HFF-Myc (cell line): ENCODE measurements around the gene PPFIA4.

ENCODE experiments used
- DNase-seq: peaks from one replicate; pipeline ENCODE4 v3.0.0-alpha.2; 2011; ENCODE audit warnings: low read depth; ENCODE audit errors: extremely low read depth
- H3K4me3 ChIP-seq: replicated peaks from 2 replicates; pipeline ENCODE4 v1.5.1; 2011; ENCODE audit warnings: low read depth, mild to moderate bottlenecking, control low read depth, low read length
- CTCF ChIP-seq: IDR thresholded peaks from 2 replicates; pipeline ENCODE4 v1.5.1; 2012; ENCODE audit warnings: mild to moderate bottlenecking, low read depth, low read length, control low read depth; ENCODE audit errors: missing control alignments

Gene PPFIA4

DNA sequence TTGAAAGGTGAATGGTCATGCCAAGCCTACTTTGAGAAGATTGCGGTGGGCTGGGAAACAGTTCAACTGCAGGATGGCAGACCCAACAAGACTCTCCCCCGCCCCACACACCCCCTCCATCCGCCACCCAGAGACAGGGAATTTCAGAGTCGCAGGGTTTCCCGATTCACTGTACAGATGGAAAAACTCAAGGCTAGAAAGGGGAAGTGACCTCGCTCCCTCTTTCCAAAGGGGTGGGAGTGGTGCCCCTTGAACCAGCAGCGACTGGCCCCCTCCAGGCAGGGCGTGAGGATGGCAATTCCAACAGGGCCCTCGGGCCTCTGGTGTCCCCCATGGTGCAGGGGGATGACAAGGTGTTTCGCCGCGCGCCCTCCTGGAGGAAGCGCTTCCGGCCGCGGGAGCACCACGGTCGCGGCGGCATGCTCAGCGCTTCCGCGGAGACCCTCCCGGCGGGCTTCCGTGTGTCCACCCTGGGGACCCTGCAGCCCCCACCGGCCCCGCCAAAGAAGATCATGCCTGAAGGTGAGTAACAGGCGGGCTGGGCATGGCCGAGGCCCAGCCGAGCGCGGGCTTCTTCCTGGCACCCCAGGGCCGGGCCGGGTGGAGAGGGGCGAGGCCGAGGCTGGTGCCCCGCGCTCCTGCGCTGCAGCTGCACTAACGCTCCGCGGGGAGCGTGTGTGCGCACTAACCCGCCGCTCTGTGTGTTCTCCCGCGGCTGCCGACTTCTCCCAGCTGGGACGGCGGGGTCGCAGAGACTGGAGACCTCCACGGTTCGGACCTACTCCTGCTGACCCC is 49.1 kb downstream of the PPFIA4 start:
- no peak for DNase-seq
- TF ChIP-seq CTCF = no peak
- no peak overlapping the region for H3K4me3 ChIP-seq

GRCh38 chr1:203076031-203076511 is 49.8 kb downstream of the PPFIA4 start:
- DNase-seq = no peak
- H3K4me3 ChIP-seq = no peak overlapping the region
- no peak for TF ChIP-seq CTCF

DNA sequence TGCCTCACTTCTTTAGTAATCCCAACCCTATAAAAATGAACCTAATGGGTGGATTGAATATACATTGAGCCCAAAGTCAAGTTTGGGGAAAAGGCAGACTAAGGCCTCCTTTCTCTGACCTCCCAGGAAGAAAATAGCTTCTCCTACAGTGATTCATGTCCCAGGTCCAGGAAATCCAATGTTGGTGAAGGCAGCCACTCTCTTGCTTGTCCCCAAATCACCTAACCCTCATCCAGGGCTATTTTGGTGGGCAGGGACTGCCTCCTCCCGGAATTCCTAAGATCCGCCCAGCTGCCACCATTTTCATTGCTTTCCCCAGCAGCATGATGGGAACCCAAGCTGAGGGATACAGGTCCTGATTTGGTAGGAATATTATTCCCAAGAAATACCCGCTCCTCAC is 51.1 kb downstream of the PPFIA4 start:
- no peak for DNase-seq
- H3K4me3 ChIP-seq = no peak overlapping the region
- no peak for TF ChIP-seq CTCF

DNA sequence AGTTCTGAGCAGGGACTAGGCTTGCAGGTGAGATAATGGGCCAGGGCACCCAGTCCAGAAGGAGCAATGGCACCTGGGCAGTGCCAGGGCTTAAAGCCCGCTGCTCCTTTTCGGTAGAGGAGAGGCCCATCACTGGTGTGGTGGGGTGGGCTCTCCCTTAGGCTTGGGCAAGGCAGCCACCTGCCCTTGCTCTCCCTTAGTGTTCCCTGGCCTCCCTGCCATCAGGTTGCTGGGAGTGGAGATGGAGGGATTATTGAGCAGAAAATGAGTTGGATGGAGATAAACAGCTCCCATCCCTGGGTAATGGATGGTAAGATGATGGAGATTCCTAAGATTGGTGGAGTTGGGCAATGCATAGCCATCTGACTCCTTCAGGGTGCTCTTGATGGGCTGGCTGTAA is 51.7 kb downstream of the PPFIA4 start:
- H3K4me3 ChIP-seq = no peak overlapping the region
- DNase-seq = no peak
- TF ChIP-seq CTCF = no peak

DNA sequence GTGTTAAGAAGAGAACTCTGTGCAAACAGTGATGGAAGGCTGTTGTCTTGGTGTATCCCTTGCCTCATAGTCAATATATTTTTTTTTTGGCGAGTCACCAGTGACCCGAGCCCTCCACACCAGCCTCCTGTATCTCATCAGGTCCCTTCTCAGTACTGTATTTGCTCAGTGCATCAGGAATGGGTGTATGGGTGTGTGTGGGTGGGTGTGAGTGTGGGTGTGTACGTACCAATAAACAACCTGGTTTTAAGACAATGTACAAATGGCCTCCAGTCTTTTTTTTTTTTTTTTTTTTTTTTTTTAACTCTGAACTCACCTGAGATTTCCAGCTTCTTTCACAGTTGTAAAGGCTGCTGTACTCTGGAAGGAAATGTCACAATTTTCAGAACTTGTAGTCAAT is 52.2 kb downstream of the PPFIA4 start:
- DNase-seq = no peak
- no peak for TF ChIP-seq CTCF
- H3K4me3 ChIP-seq = no peak overlapping the region

GRCh38 chr1:203080456-203080855 is 54.2 kb downstream of the PPFIA4 start:
- no peak for DNase-seq
- H3K4me3 ChIP-seq = no peak overlapping the region
- no peak for TF ChIP-seq CTCF
